PC-3 (cell line): ENCODE data around the gene AKR1C2. TPM values are rescaled to one million over a fixed set of nuclear protein-coding genes. Genes with fewer than 3 reads are reported as not detected.
"Not testable (repeated sequence)": the region's sequence is repeated elsewhere in the genome, so short reads cannot be mapped to it uniquely, and the experiment has no call there.

Experiments
- ATAC-seq: fragments of 200-7000 bp; cut with Tn5 transposase; 2 replicates; pipeline ENCODE4 v1.9.1; 2020; ENCODE audit warnings: mild to moderate bottlenecking, moderate library complexity
- BruUV-seq: library from RNA; stranded (reverse); fragments of 400-500 nt; replicated peaks from 2 replicates; lab custom pipeline; 2021; lab: Mats Ljungman, UMichigan
- CTCF ChIA-PET: fragments of 300-600 bp; sonication (Branson Sonifier 250); formaldehyde crosslinking; loops from one replicate; lab custom pipeline; 2022; ENCODE audit warnings: antibody characterized with exemption; lab: Charles Lee
- POLR2A ChIA-PET: fragments of 300-600 bp; sonication (Branson Sonifier 250); formaldehyde crosslinking; loops from one replicate; lab custom pipeline; 2022; ENCODE audit warnings: antibody characterized with exemption; ENCODE audit not compliant: unreplicated experiment; lab: Charles Lee
- DNase-seq: peaks from one replicate; pipeline ENCODE4 v3.0.0-alpha.2; 2015
- H2AFZ ChIP-seq: fragments of 300-600 bp; sonication (generic); 2 replicates; pipeline ENCODE4 v1.6.0; 2016; ENCODE audit warnings: antibody characterized with exemption, low read length
- H3F3A ChIP-seq: fragments of 300-600 bp; sonication (generic); one replicate; pipeline ENCODE4 v1.6.0; 2017; ENCODE audit warnings: antibody characterized with exemption, low read length, control low read depth, mild to moderate bottlenecking; ENCODE audit not compliant: unreplicated experiment
- H3K27ac ChIP-seq: fragments of 300-600 bp; sonication (generic); 2 replicates; pipeline ENCODE4 v1.5.1; 2016; ENCODE audit warnings: mild to moderate bottlenecking, low read length
- H3K27me3 ChIP-seq: fragments of 300-600 bp; sonication (generic); 2 replicates; pipeline ENCODE4 v1.6.1; 2016; ENCODE audit warnings: low read length, mixed read lengths
- H3K36me3 ChIP-seq: fragments of 300-600 bp; sonication (generic); 2 replicates; pipeline ENCODE4 v1.6.1; 2016; ENCODE audit warnings: low read depth, mixed run types, low read length, mixed read lengths
- H3K4me1 ChIP-seq: fragments of 300-600 bp; sonication (generic); 2 replicates; pipeline ENCODE4 v1.5.1; 2016; ENCODE audit warnings: low read length; ENCODE audit not compliant: insufficient read depth
- H3K4me2 ChIP-seq: fragments of 300-600 bp; sonication (generic); 2 replicates; pipeline ENCODE4 v1.6.0; 2016; ENCODE audit warnings: low read length
- H3K4me3 ChIP-seq: fragments of 300-600 bp; sonication (generic); 2 replicates; pipeline ENCODE4 v1.5.1; 2016; ENCODE audit warnings: mild to moderate bottlenecking, low read length, mixed read lengths
- H3K79me2 ChIP-seq: fragments of 300-600 bp; sonication (generic); 2 replicates; pipeline ENCODE4 v1.6.1; 2017; ENCODE audit warnings: low read length, mixed read lengths
- H3K9ac ChIP-seq: fragments of 300-600 bp; sonication (generic); 2 replicates; pipeline ENCODE4 v1.6.0; 2016; ENCODE audit warnings: mild to moderate bottlenecking, low read length
- H3K9me2 ChIP-seq: fragments of 300-600 bp; sonication (generic); replicated peaks from 2 replicates; pipeline ENCODE4 v1.6.1; 2016; ENCODE audit warnings: mixed run types, low read length, mixed read lengths
- H3K9me3 ChIP-seq: fragments of 300-600 bp; sonication (generic); 2 replicates; pipeline ENCODE4 v1.6.1; 2016; ENCODE audit warnings: low read length, mixed read lengths
- H4K20me1 ChIP-seq: fragments of 300-600 bp; sonication (generic); 2 replicates; pipeline ENCODE4 v1.6.1; 2016; ENCODE audit warnings: low read length, mixed read lengths
- CTCF ChIP-seq: fragments of 300-600 bp; sonication (generic); conservative IDR thresholded peaks from 2 replicates; pipeline ENCODE4 v1.5.1; 2017; ENCODE audit warnings: antibody characterized with exemption, low read depth, mild to moderate bottlenecking, low read length
- EZH2 ChIP-seq: fragments of 300-600 bp; sonication (generic); IDR thresholded peaks from one replicate; pipeline ENCODE4 v1.6.1; 2017; ENCODE audit warnings: antibody characterized with exemption, mild to moderate bottlenecking, low read length; ENCODE audit not compliant: unreplicated experiment
- EZH2phosphoT487 ChIP-seq: fragments of 300-600 bp; sonication (generic); IDR thresholded peaks from 2 replicates; pipeline ENCODE4 v1.6.1; 2018; ENCODE audit warnings: mild to moderate bottlenecking, antibody characterized with exemption, low read length, borderline replicate concordance
- intact Hi-C: fragments of 100-400 bp; cut with micrococcal nuclease; formaldehyde crosslinking; loops from 2 replicates; pipeline ENCODE4 v1.9.0; 2023
- total RNA-seq: library from RNA; depleted of rRNA; stranded (reverse); fragments of >200 nt; gene quantifications from 2 replicates; pipeline ENCODE4 v1.2.3, GENCODE V29; 2014

Gene AKR1C2
- total RNA-seq, 1 experiment from 2014 or later, result 0.66 TPM

GRCh38 chr10:5023177-5023805 is 19.6 kb upstream of the AKR1C2 start:
- H3K27ac ChIP-seq, result no peak overlapping the region
- POLR2A ChIA-PET, result no interaction called here

GRCh38 chr10:5021624-5022290 is 18.1 kb upstream of the AKR1C2 start:
- H3K79me2 ChIP-seq, H3K4me3 ChIP-seq, H4K20me1 ChIP-seq, DNase-seq, H3K36me3 ChIP-seq, H3K9me3 ChIP-seq, POLR2A ChIA-PET, H3K9me2 ChIP-seq, CTCF ChIA-PET, intact Hi-C loops, H3F3A ChIP-seq, BruUV-seq, H2AFZ ChIP-seq, H3K27me3 ChIP-seq: not testable (repeated sequence)
- peak; percentile 63 for ATAC-seq
- H3K4me2 ChIP-seq, result peak overlapping the region; percentile 33; the same call in 1 of the 2 replicates
- H3K27ac ChIP-seq, result peak overlapping the region; percentile 79
- H3K9ac ChIP-seq, result peak overlapping the region; percentile 9; the same call in 1 of the 2 replicates
- H3K4me1 ChIP-seq, result peaks cover 41% of the 10 kb centered on the region

More at GRCh38 chr10:5023177-5023805, 19.6 kb upstream of the AKR1C2 start:
- intact Hi-C loops, result no loop called here
- H4K20me1 ChIP-seq, result no peaks in the 10 kb centered on the region
- no peaks in the 10 kb centered on the region for H3K79me2 ChIP-seq
- H2AFZ ChIP-seq, result no peak overlapping the region
- H3K9me3 ChIP-seq, result no peaks in the 10 kb centered on the region
- H3K4me2 ChIP-seq, result no peak overlapping the region
- ATAC-seq (no peak), DNase-seq (no peak)
- H3K9me2 ChIP-seq, result no peaks in the 10 kb centered on the region
- no peak overlapping the region for H3K4me3 ChIP-seq
- H3K36me3 ChIP-seq, result no peaks in the 10 kb centered on the region
- no TSS peak for BruUV-seq
- CTCF ChIA-PET, result no interaction called here
- H3K4me1 ChIP-seq, result peaks cover 41% of the 10 kb centered on the region
- TF ChIP-seq CTCF, result no peak
- TF ChIP-seq EZH2phosphoT487, result no peak
- no peak for TF ChIP-seq EZH2
- no peaks in the 10 kb centered on the region for H3F3A ChIP-seq
- no peak overlapping the region for H3K9ac ChIP-seq
- H3K27me3 ChIP-seq, result no peaks in the 10 kb centered on the region

- H3K4me2 ChIP-seq, H4K20me1 ChIP-seq, CTCF ChIA-PET, H3K79me2 ChIP-seq, H3K9me2 ChIP-seq, H3K36me3 ChIP-seq, ATAC-seq, H3K9ac ChIP-seq, H2AFZ ChIP-seq, H3F3A ChIP-seq, H3K9me3 ChIP-seq, BruUV-seq, H3K27me3 ChIP-seq, H3K4me3 ChIP-seq: not testable (repeated sequence)
- intact Hi-C loops, result loop anchor here (2.0 to 5.0 kb wide), 2 partner anchors 75 to 262 kb away; partner anchors contain the start of gene AKR1C3
- POLR2A ChIA-PET, result interaction anchor here (0.6 kb wide), 1 partner anchor 314 kb away, joined by 3 read pairs; no protein-coding TSS in a partner anchor
- DNase-seq, result peak; percentile 18
- H3K4me1 ChIP-seq, result peaks cover 32% of the 10 kb centered on the region
- peak overlapping the region; percentile 18; the same call in 1 of the 2 replicates for H3K27ac ChIP-seq
Measured at GRCh38 chr10:5019770-5020612, 16.3 kb upstream of the AKR1C2 start.
